ENCODE data around the gene SNAPC4. TPM values are rescaled to one million over a fixed set of nuclear protein-coding genes. Genes with fewer than 3 reads are reported as not detected.

The SNAPC4 gene
- polyA plus RNA-seq, 3 donors = 9.5 to 12.1 (median 9.7) TPM

- DNase-seq (ENCODE audit: low read depth in 3 of 3, low spot score in 2 of 3) = no peak
Measured at GRCh38 chr9:136393531-136393930, 6.4 kb downstream of the SNAPC4 start.

GRCh38 chr9:136392538-136393449 is 7.2 kb downstream of the SNAPC4 start:
- DNase-seq (ENCODE audit: low read depth in 3 of 3, low spot score in 2 of 3) = no peak

- no peak for DNase-seq (ENCODE audit: low read depth in 3 of 3, low spot score in 2 of 3)
Measured at GRCh38 chr9:136391737-136392537, 8.0 kb downstream of the SNAPC4 start.

GRCh38 chr9:136389396-136389795 is 10.6 kb downstream of the SNAPC4 start:
- DNase-seq (ENCODE audit: low read depth in 3 of 3, low spot score in 2 of 3) = no peak

- DNase-seq (ENCODE audit: low read depth in 3 of 3, low spot score in 2 of 3) = no peak
Measured at GRCh38 chr9:136387217-136387616, 12.8 kb downstream of the SNAPC4 start.

GRCh38 chr9:136386018-136386417 is 14.0 kb downstream of the SNAPC4 start:
- DNase-seq (ENCODE audit: low read depth in 3 of 3, low spot score in 2 of 3) = no peak

GRCh38 chr9:136385015-136385414 is 15.0 kb downstream of the SNAPC4 start:
- no peak for DNase-seq (ENCODE audit: low read depth in 3 of 3, low spot score in 2 of 3)

GRCh38 chr9:136383436-136383835 is 16.5 kb downstream of the SNAPC4 start:
- no peak for DNase-seq (ENCODE audit: low read depth in 3 of 3, low spot score in 2 of 3)

GRCh38 chr9:136381966-136382513 is 17.9 kb downstream of the SNAPC4 start:
- no peak for DNase-seq (ENCODE audit: low read depth in 3 of 3, low spot score in 2 of 3)

- DNase-seq (ENCODE audit: low read depth in 3 of 3, low spot score in 2 of 3) = no peak
Measured at GRCh38 chr9:136381311-136381710, 18.7 kb downstream of the SNAPC4 start.

GRCh38 chr9:136380381-136380780 is 19.6 kb downstream of the SNAPC4 start:
- no peak for DNase-seq (ENCODE audit: low read depth in 3 of 3, low spot score in 2 of 3)

- DNase-seq (ENCODE audit: low read depth in 3 of 3, low spot score in 2 of 3) = no peak
Measured at GRCh38 chr9:136379891-136380290, 20.1 kb downstream of the SNAPC4 start.

- no peak for DNase-seq (ENCODE audit: low read depth in 3 of 3, low spot score in 2 of 3)
Measured at GRCh38 chr9:136379401-136379800, 20.6 kb downstream of the SNAPC4 start.

- no peak for DNase-seq (ENCODE audit: low read depth in 3 of 3, low spot score in 2 of 3)
Measured at GRCh38 chr9:136379003-136379287, 21.0 kb downstream of the SNAPC4 start.

GRCh38 chr9:136378170-136379002 is 21.6 kb downstream of the SNAPC4 start:
- DNase-seq (ENCODE audit: low read depth in 3 of 3, low spot score in 2 of 3) = no peak

- no peak for DNase-seq (ENCODE audit: low read depth in 3 of 3, low spot score in 2 of 3)
Measured at GRCh38 chr9:136377341-136378169, 22.4 kb downstream of the SNAPC4 start.

- DNase-seq (ENCODE audit: low read depth in 3 of 3, low spot score in 2 of 3) = no peak
Measured at GRCh38 chr9:136376457-136376856, 23.5 kb downstream of the SNAPC4 start.

GRCh38 chr9:136375096-136375495 is 24.9 kb downstream of the SNAPC4 start:
- DNase-seq (ENCODE audit: low read depth in 3 of 3, low spot score in 2 of 3) = no peak

- no peak for DNase-seq (ENCODE audit: low read depth in 3 of 3, low spot score in 2 of 3)
Measured at GRCh38 chr9:136374183-136374575, 25.8 kb downstream of the SNAPC4 start.
